Tibial artery (tissue), 4 donors: Measurements from ENCODE around the gene SMAD9.

Source experiments
- DNase-seq, 2 donors: peaks; one replicate each; pipeline ENCODE4 v3.0.0-alpha.2; 2019
- H3K27ac ChIP-seq, 2 donors: fragments of 200-600 bp; sonication (generic) in 1 of 2; 1 replicate in 1 of 2; 2 replicates in 1 of 2; pipeline ENCODE4 v1.5.1; 2018 to 2019; ENCODE audit warnings: mild to moderate bottlenecking in 1 of 2
- H3K27me3 ChIP-seq, 2 donors: fragments of 200-600 bp; sonication (generic) in 1 of 2; one replicate each; pipeline versions ENCODE4 v1.5.1 to v1.6.0; 2016 to 2019
- H3K36me3 ChIP-seq, 3 donors: fragments of 200-600 bp; sonication (generic) in 2 of 3; one replicate each; pipeline ENCODE4 v1.5.1; 2016 to 2019; ENCODE audit warnings: mild to moderate bottlenecking in 2 of 3
- H3K4me1 ChIP-seq, 4 donors: fragments of 200-600 bp; sonication (generic) in 2 of 4; 1 replicate in 3 of 4; 2 replicates in 1 of 4; pipeline ENCODE4 v1.5.1; 2016 to 2019
- H3K4me3 ChIP-seq, 2 donors: fragments of 200-600 bp; sonication (generic) in 1 of 2; 1 replicate in 1 of 2; 2 replicates in 1 of 2; pipeline ENCODE4 v1.5.1; 2018 to 2019; ENCODE audit warnings: mild to moderate bottlenecking in 2 of 2
- H3K9me3 ChIP-seq, 3 donors: fragments of 200-600 bp; sonication (generic) in 1 of 3; one replicate each; pipeline ENCODE4 v1.5.1; 2016 to 2019
- intact Hi-C: fragments of 100-400 bp; cut with DNase I; formaldehyde crosslinking; loops from one replicate; pipeline ENCODE4 v1.15.0; 2023; ENCODE audit warnings: low total_unique reads
- TF ChIP-seq, protein P1 (sequence below), 2 experiments: fragments of 200-600 bp in 1 of 2; fragments of 450-650 bp in 1 of 2; IDR thresholded peaks; one replicate each; pipeline ENCODE4 v1.5.1; 2017 to 2019; ENCODE audit warnings: antibody characterized with exemption in 2 of 2, mild to moderate bottlenecking in 1 of 2, moderate library complexity in 1 of 2

Gene SMAD9

DNA sequence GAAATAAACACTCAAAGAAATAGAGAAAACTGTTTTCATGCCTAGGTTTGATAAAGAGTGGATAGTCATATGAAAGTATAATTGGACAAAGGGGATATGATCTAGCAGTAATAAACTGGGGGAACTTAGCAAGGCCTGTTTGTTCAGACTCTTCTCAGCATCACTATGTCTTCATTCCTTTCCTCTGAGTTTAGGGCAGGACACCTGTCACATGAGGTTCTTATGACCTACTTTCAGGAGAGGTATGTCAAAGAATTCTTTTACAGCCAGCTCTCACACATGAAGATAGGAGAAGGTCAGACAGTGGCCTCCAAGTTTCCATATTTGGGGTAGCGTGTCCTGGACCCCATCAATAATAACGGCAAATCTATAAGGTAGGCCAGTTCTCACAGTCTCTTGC lies 112.4 kb downstream of the SMAD9 start:
- Histone ChIP-seq H3K27ac (no peak overlapping the region), H3K9me3 (no peaks in the 10 kb centered on the region), H3K36me3 (no peaks in the 10 kb centered on the region), H3K27me3 (no peaks in the 10 kb centered on the region), H3K4me1 (no peaks in the 10 kb centered on the region), H3K4me3 (no peak overlapping the region)
- no peak for DNase-seq
- intact Hi-C loops, result no loop called here
- TF ChIP-seq, protein P1, sequence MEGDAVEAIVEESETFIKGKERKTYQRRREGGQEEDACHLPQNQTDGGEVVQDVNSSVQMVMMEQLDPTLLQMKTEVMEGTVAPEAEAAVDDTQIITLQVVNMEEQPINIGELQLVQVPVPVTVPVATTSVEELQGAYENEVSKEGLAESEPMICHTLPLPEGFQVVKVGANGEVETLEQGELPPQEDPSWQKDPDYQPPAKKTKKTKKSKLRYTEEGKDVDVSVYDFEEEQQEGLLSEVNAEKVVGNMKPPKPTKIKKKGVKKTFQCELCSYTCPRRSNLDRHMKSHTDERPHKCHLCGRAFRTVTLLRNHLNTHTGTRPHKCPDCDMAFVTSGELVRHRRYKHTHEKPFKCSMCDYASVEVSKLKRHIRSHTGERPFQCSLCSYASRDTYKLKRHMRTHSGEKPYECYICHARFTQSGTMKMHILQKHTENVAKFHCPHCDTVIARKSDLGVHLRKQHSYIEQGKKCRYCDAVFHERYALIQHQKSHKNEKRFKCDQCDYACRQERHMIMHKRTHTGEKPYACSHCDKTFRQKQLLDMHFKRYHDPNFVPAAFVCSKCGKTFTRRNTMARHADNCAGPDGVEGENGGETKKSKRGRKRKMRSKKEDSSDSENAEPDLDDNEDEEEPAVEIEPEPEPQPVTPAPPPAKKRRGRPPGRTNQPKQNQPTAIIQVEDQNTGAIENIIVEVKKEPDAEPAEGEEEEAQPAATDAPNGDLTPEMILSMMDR (IDR thresholded peaks at IDR 0.05), result no peak

DNA sequence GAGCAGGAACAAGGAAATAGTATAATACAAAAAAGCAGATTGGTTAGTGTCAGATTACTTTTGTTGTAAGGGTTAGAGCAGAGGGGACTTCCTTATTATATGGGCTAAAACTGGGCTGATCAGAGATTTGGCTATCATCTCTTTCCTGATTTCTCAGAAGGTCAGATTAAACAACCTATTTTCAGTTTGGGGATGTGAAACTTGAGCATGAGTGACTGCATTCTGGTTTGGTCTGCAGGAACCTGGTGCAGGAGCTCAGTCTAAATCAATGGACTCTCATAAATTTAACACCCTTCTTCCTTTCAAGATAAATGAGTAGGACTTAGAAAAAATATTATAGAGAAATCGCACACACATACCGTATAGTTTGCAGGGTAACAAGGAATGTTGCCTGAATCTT lies 113.9 kb downstream of the SMAD9 start:
- Histone ChIP-seq H3K4me1 (no peaks in the 10 kb centered on the region), H3K27ac (no peak overlapping the region), H3K4me3 (no peak overlapping the region), H3K36me3 (no peaks in the 10 kb centered on the region), H3K9me3 (no peaks in the 10 kb centered on the region), H3K27me3 (no peaks in the 10 kb centered on the region)
- no peak for DNase-seq
- TF ChIP-seq, protein P1 (IDR thresholded peaks at IDR 0.05), result no peak
- intact Hi-C loops, result no loop called here

DNA sequence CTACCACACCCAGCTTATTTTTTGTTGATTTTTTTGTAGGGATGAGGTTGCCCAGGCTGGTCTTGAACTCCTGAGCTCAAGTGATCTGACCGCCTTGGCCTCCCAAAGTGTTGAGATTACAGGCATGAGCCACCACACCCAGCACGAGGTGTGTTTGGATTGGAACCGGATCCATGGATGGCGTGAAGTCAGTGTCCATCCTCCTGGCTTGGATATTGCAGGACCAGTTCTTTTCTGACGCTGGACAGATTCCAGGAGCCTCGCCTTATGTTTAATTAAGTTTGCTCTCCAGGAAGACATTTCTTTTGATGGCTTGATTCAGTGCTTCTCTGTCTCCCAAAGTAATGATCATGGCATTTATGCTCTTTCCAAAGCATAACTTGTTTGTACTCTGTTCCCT lies 115.5 kb downstream of the SMAD9 start:
- Histone ChIP-seq H3K9me3 (no peaks in the 10 kb centered on the region), H3K27me3 (no peaks in the 10 kb centered on the region), H3K4me3 (no peak overlapping the region), H3K4me1 (no peaks in the 10 kb centered on the region), H3K36me3 (no peaks in the 10 kb centered on the region), H3K27ac (no peak overlapping the region)
- no peak for DNase-seq
- intact Hi-C loops, result no loop called here
- TF ChIP-seq, protein P1 (IDR thresholded peaks at IDR 0.05), result no peak

DNA sequence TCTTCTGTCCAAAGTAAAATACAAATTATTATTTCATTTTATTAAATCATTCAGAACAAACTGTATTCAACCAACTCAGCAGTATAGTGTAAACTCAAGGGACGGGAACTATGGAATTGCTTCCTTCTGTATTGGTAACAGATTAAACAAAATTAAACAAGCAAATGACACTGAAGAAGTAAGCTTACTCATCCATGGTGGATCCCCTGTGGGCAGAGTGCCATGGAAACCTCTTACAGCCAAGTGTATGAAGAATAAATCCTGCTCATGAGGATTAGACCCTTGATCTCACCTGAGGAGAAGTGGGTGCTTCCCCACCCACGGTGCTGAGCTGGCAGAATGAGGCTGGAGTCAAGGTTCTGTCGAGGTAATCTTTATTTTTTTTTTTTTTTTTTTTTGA lies 119.0 kb downstream of the SMAD9 start:
- Histone ChIP-seq H3K27me3 (no peaks in the 10 kb centered on the region), H3K27ac (no peak overlapping the region), H3K4me1 (no peaks in the 10 kb centered on the region), H3K36me3 (no peaks in the 10 kb centered on the region), H3K9me3 (no peaks in the 10 kb centered on the region), H3K4me3 (no peak overlapping the region)
- intact Hi-C loops, result no loop called here
- TF ChIP-seq, protein P1 (IDR thresholded peaks at IDR 0.05), result no peak
- DNase-seq, result no peak

DNA sequence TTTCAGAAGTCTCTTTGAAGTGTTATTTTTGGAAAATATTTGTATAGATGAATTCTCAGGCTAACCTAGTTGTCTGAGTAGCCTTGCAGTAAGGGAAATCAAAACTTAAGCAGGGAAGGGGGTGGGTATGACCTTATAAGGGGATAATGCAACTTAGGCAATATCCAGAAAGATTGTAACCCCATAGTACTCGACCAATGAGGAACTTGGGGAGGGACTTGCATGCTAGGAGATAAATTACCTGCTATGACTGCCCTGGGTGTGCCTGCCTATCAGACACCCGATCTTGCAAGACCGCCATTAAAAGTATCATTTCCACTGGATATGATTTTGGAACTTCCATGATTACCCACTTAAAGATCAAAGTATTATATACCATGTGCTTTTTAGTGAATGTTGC lies 124.0 kb downstream of the SMAD9 start:
- TF ChIP-seq, protein P1 (IDR thresholded peaks at IDR 0.05), result no peak
- intact Hi-C loops, result no loop called here
- no peaks in the 10 kb centered on the region for H3K36me3 ChIP-seq
- no peaks in the 10 kb centered on the region for H3K9me3 ChIP-seq
- DNase-seq, result no peak
- H3K4me3 ChIP-seq, result no peak overlapping the region
- no peaks in the 10 kb centered on the region for H3K4me1 ChIP-seq
- no peak overlapping the region for H3K27ac ChIP-seq
- no peaks in the 10 kb centered on the region for H3K27me3 ChIP-seq

DNA sequence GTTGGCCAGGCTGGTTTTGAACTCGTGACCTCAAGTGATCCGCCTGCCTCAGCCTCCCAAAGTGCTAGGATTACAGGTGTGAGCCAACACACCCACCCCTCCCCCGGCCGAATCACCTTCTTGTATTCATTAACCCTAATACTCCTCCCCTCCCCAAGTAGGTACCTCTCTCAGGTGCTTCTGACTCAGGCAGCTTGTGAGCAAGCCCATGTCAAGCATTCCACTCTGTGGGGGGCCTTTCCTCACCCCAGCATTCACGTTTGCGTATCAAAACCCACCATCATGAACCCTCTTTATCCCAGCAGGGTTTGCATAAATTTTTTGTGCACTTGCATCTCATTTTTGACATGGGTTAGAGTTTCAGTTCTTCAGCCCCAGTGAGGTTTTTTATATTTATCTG lies 124.6 kb downstream of the SMAD9 start:
- H3K27me3 ChIP-seq, result no peaks in the 10 kb centered on the region
- TF ChIP-seq, protein P1 (IDR thresholded peaks at IDR 0.05), result no peak
- H3K36me3 ChIP-seq, result no peaks in the 10 kb centered on the region
- no peaks in the 10 kb centered on the region for H3K9me3 ChIP-seq
- no peaks in the 10 kb centered on the region for H3K4me1 ChIP-seq
- no peak for DNase-seq
- H3K27ac ChIP-seq, result no peak overlapping the region
- H3K4me3 ChIP-seq, result no peak overlapping the region
- intact Hi-C loops, result no loop called here
